ENCODE measurements around the gene SERPINA1.

GRCh38 chr14:94374749-94375260 lies 13.6 kb downstream of the SERPINA1 start:
- no peak for TF ChIP-seq CTCF (conservative IDR thresholded peaks at IDR 0.05; ENCODE audit: low read depth, low read length)
- no peak for TF ChIP-seq EZH2 (IDR thresholded peaks at IDR 0.05; ENCODE audit: borderline replicate concordance, low read depth, low read length, poor library complexity, severe bottlenecking)
